B cell (primary cell): Measurements from ENCODE around the gene MYRFL. TPM values are rescaled to one million over a fixed set of nuclear protein-coding genes. Genes with fewer than 3 reads are reported as not detected.

Experiments
- ATAC-seq: fragments of 200-7000 bp; cut with Tn5 transposase; one replicate; pipeline ENCODE4 v1.10.0; 2021; ENCODE audit warnings: low read depth, mild to moderate bottlenecking, moderate number of reproducible peaks, moderate library complexity
- CTCF ChIA-PET: fragments of 350-600 bp; sonication (Branson Sonifier 250); formaldehyde crosslinking; loops from one replicate; lab custom pipeline; 2021; ENCODE audit warnings: antibody characterized with exemption, inconsistent platforms; lab: Charles Lee
- POLR2A ChIA-PET: fragments of 350-600 bp; sonication (Branson Sonifier 250); formaldehyde crosslinking; loops from one replicate; lab custom pipeline; 2021; ENCODE audit warnings: antibody characterized with exemption; lab: Charles Lee
- DNase-seq: peaks from one replicate; pipeline ENCODE4 v3.0.0; 2013
- H2AFZ ChIP-seq: 2 replicates; pipeline ENCODE4 v1.6.1; 2012; ENCODE audit warnings: mild to moderate bottlenecking, low read depth, low read length; ENCODE audit not compliant: insufficient read depth, poor library complexity, severe bottlenecking
- H3K27ac ChIP-seq, 2 donors: 1 replicate in 1 of 2; 2 replicates in 1 of 2; pipeline ENCODE4 v1.5.1; 2012 to 2013; ENCODE audit warnings: low read length in 2 of 2, mild to moderate bottlenecking in 2 of 2, moderate library complexity in 1 of 2
- H3K27me3 ChIP-seq, 4 experiments: fragments of 200-600 bp in 1 of 4; sonication (generic) in 1 of 4; replicated peaks in 1 of 4; 1 replicate in 2 of 4; 2 replicates in 2 of 4; pipeline versions ENCODE4 v1.6.1 to v1.7.0; 2013 to 2016; ENCODE audit warnings: low read length in 3 of 4, mild to moderate bottlenecking in 2 of 4, mixed read lengths in 1 of 4, moderate library complexity in 1 of 4; ENCODE audit not compliant: insufficient read depth in 4 of 4, control insufficient read depth in 3 of 4; ENCODE audit errors: control extremely low read depth in 1 of 4
- H3K36me3 ChIP-seq, 2 experiments: replicated peaks in 1 of 2; 1 replicate in 1 of 2; 2 replicates in 1 of 2; pipeline versions ENCODE4 v1.6.1 to v1.7.1; 2013; ENCODE audit warnings: low read length in 1 of 2; ENCODE audit not compliant: insufficient read depth in 2 of 2, control insufficient read depth in 1 of 2; ENCODE audit errors: control extremely low read depth in 1 of 2, extremely low read depth in 1 of 2
- H3K4me1 ChIP-seq, 2 donors: fragments of 200-600 bp in 1 of 2; sonication (generic) in 1 of 2; 1 replicate in 1 of 2; 2 replicates in 1 of 2; pipeline versions ENCODE4 v1.5.1 to v1.6.1; 2013 to 2017; ENCODE audit warnings: low read length in 2 of 2; ENCODE audit not compliant: control insufficient read depth in 2 of 2, insufficient read depth in 2 of 2
- H3K4me2 ChIP-seq: replicated peaks from 2 replicates; pipeline ENCODE3; 2012; ENCODE audit warnings: mild to moderate bottlenecking, low read depth, low read length; ENCODE audit not compliant: poor library complexity, severe bottlenecking
- H3K4me3 ChIP-seq, 5 experiments: fragments of 200-600 bp in 1 of 5; sonication (generic) in 1 of 5; 1 replicate in 3 of 5; 2 replicates in 2 of 5; pipeline versions ENCODE4 v1.5.1 to v1.7.0; 2011 to 2016; ENCODE audit warnings: low read length in 4 of 5, mild to moderate bottlenecking in 4 of 5, low read depth in 2 of 5, control low read depth in 1 of 5, moderate library complexity in 1 of 5; ENCODE audit not compliant: insufficient read depth in 1 of 5; ENCODE audit errors: control extremely low read depth in 1 of 5, extremely low read depth in 1 of 5
- H3K79me2 ChIP-seq: fragments of 200-600 bp; sonication (generic); one replicate; pipeline ENCODE4 v1.6.0; 2016; ENCODE audit warnings: low read length; ENCODE audit not compliant: control insufficient read depth, insufficient read depth
- H3K9ac ChIP-seq: fragments of 200-600 bp; sonication (generic); 2 replicates; pipeline ENCODE4 v1.6.1; 2017; ENCODE audit warnings: mild to moderate bottlenecking, low read length, moderate library complexity
- H3K9me3 ChIP-seq, 3 donors: one replicate each; pipeline versions ENCODE4 v1.6.1 to v1.7.1; 2013; ENCODE audit warnings: low read length in 2 of 3; ENCODE audit not compliant: control insufficient read depth in 2 of 3, insufficient read depth in 1 of 3; ENCODE audit errors: control extremely low read depth in 1 of 3
- H4K20me1 ChIP-seq: 2 replicates; pipeline ENCODE4 v1.6.0; 2012; ENCODE audit warnings: mild to moderate bottlenecking, low read length; ENCODE audit not compliant: insufficient read depth, control insufficient read depth, poor library complexity, severe bottlenecking
- H3K27ac Mint-ChIP-seq: one replicate; pipeline ENCODE4 v1.8.0; 2021; ENCODE audit warnings: mixed read lengths
- H3K27me3 Mint-ChIP-seq: one replicate; pipeline ENCODE4 v1.8.0; 2021; ENCODE audit warnings: mixed read lengths
- H3K4me1 Mint-ChIP-seq: one replicate; pipeline ENCODE4 v1.8.0; 2021; ENCODE audit warnings: mixed read lengths
- H3K4me3 Mint-ChIP-seq: one replicate; pipeline ENCODE4 v1.8.0; 2021; ENCODE audit warnings: mixed read lengths
- H3K9me3 Mint-ChIP-seq: one replicate; pipeline ENCODE4 v1.8.0; 2022; ENCODE audit warnings: mixed read lengths; ENCODE audit not compliant: insufficient read depth
- EZH2 ChIP-seq: IDR thresholded peaks from 2 replicates; pipeline ENCODE4 v1.6.1; 2012; ENCODE audit warnings: borderline replicate concordance, low read depth, mild to moderate bottlenecking, moderate library complexity, low read length; ENCODE audit not compliant: insufficient read depth, poor library complexity, severe bottlenecking
- WGBS: methylation state at CpG from one replicate; pipeline ENCODE4 v1.1.5; 2013; ENCODE audit warnings: missing lambda C conversion rate; ENCODE audit not compliant: insufficient coverage; 5-methylcytosine and 5-hydroxymethylcytosine counted together
- intact Hi-C: fragments of 100-400 bp; cut with micrococcal nuclease; formaldehyde crosslinking; loops from one replicate; pipeline ENCODE4 v1.10.0; 2022
- polyA plus RNA-seq: library from polyadenylated mRNA; depleted of rRNA; stranded (reverse); fragments of >200 nt; gene quantifications from 2 replicates; pipeline ENCODE4 v1.2.3, GENCODE V29; 2012
- total RNA-seq, 2 donors: library from RNA; stranded (reverse); fragments of 120-200 nt in 1 of 2; gene quantifications; 1 replicate in 1 of 2; 2 replicates in 1 of 2; pipeline versions ENCODE4 v1.2.3 to v1.2.4, GENCODE V29; 2013 to 2022
- TF ChIP-seq, protein P1 (sequence below): fragments of 200-600 bp; IDR thresholded peaks from one replicate; pipeline ENCODE4 v1.8.0; 2022; ENCODE audit warnings: antibody characterized with exemption, mild to moderate bottlenecking

Gene MYRFL
- total and polyA plus RNA-seq, 2 donors (not counting 1 experiment from before 2014, with no cell fraction given), result 0.28 TPM; not detected in 1

DNA sequence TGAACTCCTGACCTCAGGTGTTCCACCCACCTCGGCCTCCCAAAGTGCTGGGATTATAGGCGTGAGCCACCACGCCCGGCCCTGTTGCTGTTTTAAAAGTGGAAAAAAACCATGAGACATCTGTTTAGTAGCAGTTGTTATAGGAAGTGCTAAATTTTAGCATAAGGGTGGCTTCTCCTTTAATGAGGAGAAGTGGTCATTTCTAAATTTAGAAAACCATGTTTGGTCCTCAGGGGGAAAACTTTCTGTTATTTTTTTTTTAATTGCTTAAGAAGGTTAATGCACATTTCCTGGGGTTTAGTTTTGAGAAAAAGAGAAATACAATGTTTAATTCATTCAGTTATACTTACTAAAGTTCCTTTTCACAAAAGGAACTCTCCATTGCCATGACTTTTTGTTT lies 102.1 kb downstream of the MYRFL start:
- DNase-seq (no peak), ATAC-seq (no peak)
- Histone ChIP-seq H3K9ac (no peak overlapping the region), H3K27me3 (no peaks in the 10 kb centered on the region), H3K36me3 (no peaks in the 10 kb centered on the region), H3K9me3 (no peaks in the 10 kb centered on the region), H3K4me3 (no peak overlapping the region), H3K4me2 (no peak overlapping the region), H4K20me1 (no peaks in the 10 kb centered on the region), H2AFZ (no peak overlapping the region), H3K79me2 (no peaks in the 10 kb centered on the region), H3K4me1 (peaks cover 5 to 14% of the 10 kb centered on the region in 2 donors), H3K27ac (no peak overlapping the region)
- H3K27ac Mint-ChIP-seq, result no peak overlapping the region
- intact Hi-C loops, result no loop called here
- H3K27me3 Mint-ChIP-seq, result no peaks in the 10 kb centered on the region
- 0% methylated on average over 4 of the region's 4 CpGs for WGBS
- H3K4me3 Mint-ChIP-seq, result no peak overlapping the region
- CTCF ChIA-PET, result no interaction called here
- H3K4me1 Mint-ChIP-seq, result peaks cover 5% of the 10 kb centered on the region
- no peaks in the 10 kb centered on the region for H3K9me3 Mint-ChIP-seq
- TF ChIP-seq EZH2, result no peak
- TF ChIP-seq, protein P1, sequence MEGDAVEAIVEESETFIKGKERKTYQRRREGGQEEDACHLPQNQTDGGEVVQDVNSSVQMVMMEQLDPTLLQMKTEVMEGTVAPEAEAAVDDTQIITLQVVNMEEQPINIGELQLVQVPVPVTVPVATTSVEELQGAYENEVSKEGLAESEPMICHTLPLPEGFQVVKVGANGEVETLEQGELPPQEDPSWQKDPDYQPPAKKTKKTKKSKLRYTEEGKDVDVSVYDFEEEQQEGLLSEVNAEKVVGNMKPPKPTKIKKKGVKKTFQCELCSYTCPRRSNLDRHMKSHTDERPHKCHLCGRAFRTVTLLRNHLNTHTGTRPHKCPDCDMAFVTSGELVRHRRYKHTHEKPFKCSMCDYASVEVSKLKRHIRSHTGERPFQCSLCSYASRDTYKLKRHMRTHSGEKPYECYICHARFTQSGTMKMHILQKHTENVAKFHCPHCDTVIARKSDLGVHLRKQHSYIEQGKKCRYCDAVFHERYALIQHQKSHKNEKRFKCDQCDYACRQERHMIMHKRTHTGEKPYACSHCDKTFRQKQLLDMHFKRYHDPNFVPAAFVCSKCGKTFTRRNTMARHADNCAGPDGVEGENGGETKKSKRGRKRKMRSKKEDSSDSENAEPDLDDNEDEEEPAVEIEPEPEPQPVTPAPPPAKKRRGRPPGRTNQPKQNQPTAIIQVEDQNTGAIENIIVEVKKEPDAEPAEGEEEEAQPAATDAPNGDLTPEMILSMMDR, result no peak
- POLR2A ChIA-PET, result no interaction called here

DNA sequence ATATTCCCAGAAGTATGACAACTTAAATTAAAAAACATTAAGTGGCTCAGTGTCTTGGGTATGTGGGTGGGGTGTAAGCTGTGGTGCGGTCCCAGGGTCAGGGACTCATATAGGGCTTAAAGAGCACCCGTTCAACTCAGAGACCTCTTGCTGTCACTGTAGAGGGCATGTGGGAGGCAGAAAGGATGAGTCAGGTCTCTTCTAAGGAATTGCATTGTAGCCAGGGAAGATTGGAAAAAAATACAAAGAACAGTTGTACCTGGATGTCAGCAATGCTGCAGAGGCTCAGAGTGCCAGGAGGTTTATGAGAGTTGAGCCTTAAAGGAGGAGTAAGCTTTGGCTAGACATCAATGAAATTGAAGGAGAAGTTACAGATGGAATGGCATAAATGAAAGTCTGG lies 104.1 kb downstream of the MYRFL start:
- Histone ChIP-seq H3K4me2 (no peak overlapping the region), H4K20me1 (no peaks in the 10 kb centered on the region), H3K27ac (no peak overlapping the region), H3K9me3 (no peaks in the 10 kb centered on the region), H3K4me3 (no peak overlapping the region), H3K36me3 (no peaks in the 10 kb centered on the region), H3K79me2 (no peaks in the 10 kb centered on the region), H3K27me3 (no peaks in the 10 kb centered on the region), H2AFZ (no peak overlapping the region), H3K4me1 (peaks cover 5 to 14% of the 10 kb centered on the region in 2 donors), H3K9ac (no peak overlapping the region)
- intact Hi-C loops, result no loop called here
- Mint-ChIP-seq H3K27me3 (no peaks in the 10 kb centered on the region), H3K4me3 (no peak overlapping the region), H3K9me3 (no peaks in the 10 kb centered on the region), H3K27ac (no peak overlapping the region), H3K4me1 (peaks cover 5% of the 10 kb centered on the region)
- ChIA-PET CTCF (no interaction called here), POLR2A (no interaction called here)
- TF ChIP-seq EZH2, result no peak
- TF ChIP-seq, protein P1, result no peak
- 100% methylated on average over 2 of the region's 2 CpGs for WGBS
- ATAC-seq (no peak), DNase-seq (no peak)
